T-helper 2 cell treated with Interferon-gamma antibody and Interleukin-4, amounts not matched to agents 5 μg/mL and 100 μg/mL, for 36 hours (primary cell): ENCODE data around the gene SNCA.
A peak's percentile ranks its signal among the peaks of the same experiment; 100 is the strongest.

Experiments used
- DNase-seq: peaks from one replicate; pipeline ENCODE4 v3.0.0; 2021; ENCODE audit warnings: low spot score
- H3K27ac Mint-ChIP-seq: one replicate; pipeline ENCODE4 v1.8.0; 2021; ENCODE audit warnings: mild to moderate bottlenecking, mixed read lengths
- H3K27me3 Mint-ChIP-seq: one replicate; pipeline ENCODE4 v1.8.0; 2021; ENCODE audit warnings: low read depth, mixed read lengths
- H3K36me3 Mint-ChIP-seq: one replicate; pipeline ENCODE4 v1.8.0; 2021; ENCODE audit warnings: low read depth, mixed read lengths
- H3K4me1 Mint-ChIP-seq: one replicate; pipeline ENCODE4 v1.8.0; 2021; ENCODE audit warnings: low read depth, mixed read lengths
- H3K4me3 Mint-ChIP-seq: one replicate; pipeline ENCODE4 v1.8.0; 2022; ENCODE audit warnings: mild to moderate bottlenecking, moderate library complexity, mixed read lengths
- H3K9me3 Mint-ChIP-seq: one replicate; pipeline ENCODE4 v1.8.0; 2021; ENCODE audit warnings: mixed read lengths

The SNCA gene

GRCh38 chr4:89836897-89837384 is at the start of gene SNCA:
Gene SNCA, minus strand, starts transcription at chr4:89837161. Its CDS starts 1,494 bp downstream, at chr4:89835667.
- Mint-ChIP-seq H3K4me1 (peaks cover 20% of the 10 kb centered on the region), H3K36me3 (no peaks in the 10 kb centered on the region), H3K27me3 (peaks cover 73% of the 10 kb centered on the region), H3K4me3 (peak within 1 kb of the TSS; percentile 79), H3K9me3 (no peaks in the 10 kb centered on the region), H3K27ac (no peak within 1 kb of the TSS)
- peak; percentile 45 for DNase-seq

GRCh38 chr4:89879215-89879614 is 42.3 kb upstream of the SNCA start:
- Mint-ChIP-seq H3K27me3 (peaks cover 22% of the 10 kb centered on the region), H3K36me3 (no peaks in the 10 kb centered on the region), H3K4me3 (no peak overlapping the region), H3K4me1 (no peaks in the 10 kb centered on the region), H3K27ac (no peak overlapping the region), H3K9me3 (no peaks in the 10 kb centered on the region)
- DNase-seq, result no peak

DNA sequence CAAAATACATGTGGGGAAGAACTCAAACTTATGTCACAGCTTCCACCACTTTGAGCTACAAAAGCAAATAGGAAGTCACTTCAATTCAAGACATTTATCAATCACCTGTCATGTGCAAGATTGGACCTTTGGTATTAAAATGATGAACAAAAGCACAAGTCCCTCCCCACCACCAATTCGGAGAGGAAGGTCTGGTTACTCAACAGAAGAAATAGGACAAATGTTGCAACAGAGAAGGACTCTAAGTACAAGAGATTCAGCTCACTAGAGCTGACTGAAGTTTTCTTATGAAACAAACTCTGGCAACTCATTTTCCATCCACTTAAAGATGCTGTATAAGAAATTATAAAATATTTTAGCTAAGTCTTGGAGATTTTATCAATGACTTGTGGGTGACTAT is 41.6 kb upstream of the SNCA start:
- DNase-seq, result no peak
- Mint-ChIP-seq H3K27me3 (peaks cover 22% of the 10 kb centered on the region), H3K4me3 (no peak overlapping the region), H3K4me1 (no peaks in the 10 kb centered on the region), H3K9me3 (no peaks in the 10 kb centered on the region), H3K36me3 (no peaks in the 10 kb centered on the region), H3K27ac (no peak overlapping the region)

DNA sequence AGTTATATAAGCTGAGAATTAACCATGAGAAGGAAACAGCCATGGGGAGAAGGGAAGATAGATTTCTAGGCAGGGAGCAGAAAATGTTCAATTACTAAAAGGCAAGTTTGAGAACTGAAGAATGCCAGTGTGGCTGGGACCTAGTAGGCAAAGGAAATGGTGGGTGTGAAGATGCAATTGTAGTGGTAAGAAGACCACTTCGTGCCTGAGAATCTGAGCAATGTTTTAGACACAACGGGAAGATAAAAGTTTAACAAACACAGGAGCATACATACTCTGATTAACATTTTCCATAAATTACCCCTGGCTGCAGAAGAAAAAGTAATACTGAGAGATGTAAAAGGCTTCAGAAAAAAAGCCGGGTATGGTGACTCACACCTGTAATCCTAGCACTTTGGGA is 39.6 kb upstream of the SNCA start:
- H3K36me3 Mint-ChIP-seq, result no peaks in the 10 kb centered on the region
- H3K9me3 Mint-ChIP-seq, result no peaks in the 10 kb centered on the region
- DNase-seq, result no peak
- H3K4me1 Mint-ChIP-seq, result no peaks in the 10 kb centered on the region
- H3K27me3 Mint-ChIP-seq, result peaks cover 21% of the 10 kb centered on the region
- no peak overlapping the region for H3K4me3 Mint-ChIP-seq
- no peak overlapping the region for H3K27ac Mint-ChIP-seq

DNA sequence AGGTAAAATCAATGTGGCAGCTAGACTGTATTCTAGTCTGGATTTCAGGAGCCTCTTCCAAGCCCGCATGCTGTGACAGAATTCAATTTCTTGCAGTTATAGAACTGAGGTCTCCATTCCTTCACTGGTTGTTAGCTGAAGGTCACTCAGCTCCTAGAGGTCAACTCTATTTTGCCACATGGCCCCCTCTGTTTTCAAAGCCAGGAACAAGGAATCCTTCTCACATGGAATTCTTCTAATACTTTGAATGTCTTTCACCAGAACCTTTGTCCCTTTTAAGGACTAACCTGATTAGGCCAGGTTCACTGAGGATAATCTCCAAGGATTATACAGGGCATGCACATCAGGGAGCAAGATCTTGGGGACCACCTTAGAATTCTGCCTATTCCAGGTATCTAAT is 34.2 kb upstream of the SNCA start:
- H3K4me3 Mint-ChIP-seq, result no peak overlapping the region
- no peak overlapping the region for H3K27ac Mint-ChIP-seq
- DNase-seq, result no peak
- H3K27me3 Mint-ChIP-seq, result peaks cover 17% of the 10 kb centered on the region
- H3K36me3 Mint-ChIP-seq, result no peaks in the 10 kb centered on the region
- no peaks in the 10 kb centered on the region for H3K9me3 Mint-ChIP-seq
- H3K4me1 Mint-ChIP-seq, result no peaks in the 10 kb centered on the region

GRCh38 chr4:89868999-89869589 is 32.1 kb upstream of the SNCA start:
- Mint-ChIP-seq H3K27ac (no peak overlapping the region), H3K4me3 (no peak overlapping the region), H3K27me3 (peaks cover 17% of the 10 kb centered on the region), H3K4me1 (no peaks in the 10 kb centered on the region), H3K9me3 (no peaks in the 10 kb centered on the region), H3K36me3 (no peaks in the 10 kb centered on the region)
- DNase-seq, result no peak

GRCh38 chr4:89868276-89868675 is 31.3 kb upstream of the SNCA start:
- H3K36me3 Mint-ChIP-seq, result no peaks in the 10 kb centered on the region
- H3K4me3 Mint-ChIP-seq, result no peak overlapping the region
- H3K27me3 Mint-ChIP-seq, result peaks cover 18% of the 10 kb centered on the region
- H3K27ac Mint-ChIP-seq, result no peak overlapping the region
- no peaks in the 10 kb centered on the region for H3K9me3 Mint-ChIP-seq
- H3K4me1 Mint-ChIP-seq, result no peaks in the 10 kb centered on the region
- DNase-seq, result no peak

DNA sequence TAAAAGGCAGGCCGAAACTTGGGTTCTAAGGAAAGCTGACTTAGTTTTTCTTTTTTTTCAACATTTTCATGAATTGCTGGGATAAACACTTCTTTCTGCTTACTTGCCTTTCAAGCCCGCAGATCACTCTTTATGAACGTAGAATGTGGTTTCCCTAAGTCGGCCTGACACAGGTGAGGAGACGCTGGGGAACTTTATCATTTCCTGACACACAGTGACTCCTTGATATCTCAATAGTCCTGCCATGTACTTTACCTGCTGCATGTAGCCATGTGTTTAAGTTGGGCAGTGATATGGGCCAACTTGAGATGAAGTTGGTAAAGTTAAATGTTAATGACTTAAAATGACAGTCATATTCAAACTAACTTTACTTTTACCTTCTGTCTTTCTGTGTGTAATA is 26.6 kb upstream of the SNCA start:
- Mint-ChIP-seq H3K4me3 (no peak overlapping the region), H3K27me3 (peaks cover 26% of the 10 kb centered on the region), H3K9me3 (no peaks in the 10 kb centered on the region), H3K36me3 (no peaks in the 10 kb centered on the region), H3K27ac (no peak overlapping the region), H3K4me1 (no peaks in the 10 kb centered on the region)
- DNase-seq, result no peak

GRCh38 chr4:89860971-89861370 is 24.0 kb upstream of the SNCA start:
- H3K4me1 Mint-ChIP-seq, result no peaks in the 10 kb centered on the region
- DNase-seq, result no peak
- peaks cover 15% of the 10 kb centered on the region for H3K27me3 Mint-ChIP-seq
- no peak overlapping the region for H3K4me3 Mint-ChIP-seq
- H3K36me3 Mint-ChIP-seq, result no peaks in the 10 kb centered on the region
- H3K27ac Mint-ChIP-seq, result no peak overlapping the region
- H3K9me3 Mint-ChIP-seq, result no peaks in the 10 kb centered on the region

DNA sequence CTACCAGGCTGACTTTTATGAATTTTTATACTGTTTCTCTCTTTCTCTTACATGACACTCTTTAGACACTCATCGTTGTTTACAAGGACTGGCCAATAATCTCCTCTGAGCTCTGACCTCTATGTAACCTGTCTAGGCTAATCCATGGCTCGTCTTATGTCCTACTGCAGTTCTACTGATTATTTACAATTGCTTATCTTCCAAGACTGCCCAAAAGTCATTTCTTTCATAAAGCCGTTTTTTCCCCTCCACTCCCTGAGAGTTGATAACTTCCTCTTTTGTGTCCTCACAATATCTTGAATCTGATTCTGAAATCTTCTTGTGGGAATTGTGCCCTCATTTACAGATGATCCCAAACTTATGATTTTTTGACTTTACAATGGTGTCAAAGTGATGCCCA is 18.3 kb upstream of the SNCA start:
- Mint-ChIP-seq H3K4me3 (no peak overlapping the region), H3K36me3 (no peaks in the 10 kb centered on the region), H3K27ac (no peak overlapping the region), H3K9me3 (peaks cover 6% of the 10 kb centered on the region), H3K4me1 (no peaks in the 10 kb centered on the region), H3K27me3 (peaks cover 4% of the 10 kb centered on the region)
- no peak for DNase-seq

GRCh38 chr4:89847571-89848325 is 10.8 kb upstream of the SNCA start:
- Mint-ChIP-seq H3K9me3 (peaks cover 16% of the 10 kb centered on the region), H3K4me1 (no peaks in the 10 kb centered on the region), H3K36me3 (no peaks in the 10 kb centered on the region), H3K27ac (no peak overlapping the region), H3K4me3 (no peak overlapping the region), H3K27me3 (peaks cover 13% of the 10 kb centered on the region)
- DNase-seq, result no peak

GRCh38 chr4:89839558-89839957 is 2.6 kb upstream of the SNCA start:
- no peaks in the 10 kb centered on the region for H3K9me3 Mint-ChIP-seq
- DNase-seq, result no peak
- H3K27ac Mint-ChIP-seq, result no peak overlapping the region
- no peaks in the 10 kb centered on the region for H3K36me3 Mint-ChIP-seq
- peaks cover 17% of the 10 kb centered on the region for H3K4me1 Mint-ChIP-seq
- H3K27me3 Mint-ChIP-seq, result peaks cover 66% of the 10 kb centered on the region
- no peak overlapping the region for H3K4me3 Mint-ChIP-seq

- DNase-seq, result no peak
- peak overlapping the region; percentile 79 for H3K4me3 Mint-ChIP-seq
- peaks cover 20% of the 10 kb centered on the region for H3K4me1 Mint-ChIP-seq
- H3K36me3 Mint-ChIP-seq, result no peaks in the 10 kb centered on the region
- no peaks in the 10 kb centered on the region for H3K9me3 Mint-ChIP-seq
- no peak overlapping the region for H3K27ac Mint-ChIP-seq
- H3K27me3 Mint-ChIP-seq, result peaks cover 73% of the 10 kb centered on the region
Measured at GRCh38 chr4:89837993-89838390, 1.0 kb upstream of the SNCA start.

DNA sequence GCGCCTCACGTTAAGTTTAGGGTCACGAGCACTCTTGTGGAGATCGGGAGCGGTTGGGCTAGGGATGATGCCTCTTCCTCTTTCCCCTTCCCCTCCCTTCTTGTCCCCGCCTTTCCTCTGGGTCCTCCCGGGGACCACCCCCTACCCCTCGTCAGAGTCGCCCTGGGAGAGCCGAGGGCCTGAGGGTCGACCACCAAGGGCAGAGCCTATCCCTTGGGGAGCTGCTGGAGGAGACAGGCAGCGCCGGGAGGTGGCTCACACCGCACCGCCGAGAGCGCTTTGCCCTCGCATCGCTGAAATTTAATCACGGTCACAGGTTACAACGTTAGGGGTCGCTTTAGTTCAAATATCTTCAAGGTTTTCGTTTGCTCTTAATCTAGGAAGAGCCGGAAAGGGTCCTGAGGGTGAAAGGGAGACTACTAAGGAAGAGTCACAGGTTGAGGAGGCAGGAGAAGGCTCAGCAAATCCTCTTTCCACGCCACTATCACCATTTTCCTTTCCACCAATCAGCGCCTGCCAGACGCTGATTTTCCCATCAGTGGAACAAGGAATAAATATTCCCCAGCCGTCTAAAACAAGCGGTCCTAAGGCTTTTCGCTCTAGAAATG is 528 bp upstream of the SNCA start:
- H3K27ac Mint-ChIP-seq, result no peak overlapping the region
- DNase-seq, result peak; percentile 15

More for the DNA sequence above, 528 bp upstream of the SNCA start:
- no peaks in the 10 kb centered on the region for H3K36me3 Mint-ChIP-seq
- peaks cover 73% of the 10 kb centered on the region for H3K27me3 Mint-ChIP-seq
- H3K9me3 Mint-ChIP-seq, result no peaks in the 10 kb centered on the region
- peaks cover 20% of the 10 kb centered on the region for H3K4me1 Mint-ChIP-seq
- peak overlapping the region; percentile 79 for H3K4me3 Mint-ChIP-seq
